HG03460 (cell line): ENCODE data around the gene SRRM4.

ENCODE experiments used
- ATAC-seq: cut with Tn5 transposase; IDR thresholded peaks from one replicate; pipeline ENCODE4 v1.9.1; 2021; ENCODE audit not compliant: unreplicated experiment

The SRRM4 gene, protein sequence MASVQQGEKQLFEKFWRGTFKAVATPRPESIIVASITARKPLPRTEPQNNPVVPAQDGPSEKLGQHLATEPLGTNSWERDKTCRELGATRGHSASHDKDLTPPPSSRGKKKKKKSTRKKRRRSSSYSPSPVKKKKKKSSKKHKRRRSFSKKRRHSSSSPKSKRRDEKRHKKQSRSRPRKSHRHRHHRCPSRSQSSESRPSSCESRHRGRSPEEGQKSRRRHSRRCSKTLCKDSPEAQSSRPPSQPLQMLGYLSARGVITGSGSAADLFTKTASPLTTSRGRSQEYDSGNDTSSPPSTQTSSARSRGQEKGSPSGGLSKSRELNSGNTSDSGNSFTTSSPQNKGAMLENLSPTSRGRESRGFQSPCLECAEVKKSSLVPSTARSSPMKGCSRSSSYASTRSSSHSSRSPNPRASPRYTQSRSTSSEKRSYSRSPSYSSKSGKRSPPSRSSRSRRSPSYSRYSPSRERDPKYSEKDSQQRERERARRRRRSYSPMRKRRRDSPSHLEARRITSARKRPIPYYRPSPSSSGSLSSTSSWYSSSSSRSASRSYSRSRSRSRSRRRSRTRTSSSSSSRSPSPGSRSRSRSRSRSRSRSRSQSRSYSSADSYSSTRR

DNA sequence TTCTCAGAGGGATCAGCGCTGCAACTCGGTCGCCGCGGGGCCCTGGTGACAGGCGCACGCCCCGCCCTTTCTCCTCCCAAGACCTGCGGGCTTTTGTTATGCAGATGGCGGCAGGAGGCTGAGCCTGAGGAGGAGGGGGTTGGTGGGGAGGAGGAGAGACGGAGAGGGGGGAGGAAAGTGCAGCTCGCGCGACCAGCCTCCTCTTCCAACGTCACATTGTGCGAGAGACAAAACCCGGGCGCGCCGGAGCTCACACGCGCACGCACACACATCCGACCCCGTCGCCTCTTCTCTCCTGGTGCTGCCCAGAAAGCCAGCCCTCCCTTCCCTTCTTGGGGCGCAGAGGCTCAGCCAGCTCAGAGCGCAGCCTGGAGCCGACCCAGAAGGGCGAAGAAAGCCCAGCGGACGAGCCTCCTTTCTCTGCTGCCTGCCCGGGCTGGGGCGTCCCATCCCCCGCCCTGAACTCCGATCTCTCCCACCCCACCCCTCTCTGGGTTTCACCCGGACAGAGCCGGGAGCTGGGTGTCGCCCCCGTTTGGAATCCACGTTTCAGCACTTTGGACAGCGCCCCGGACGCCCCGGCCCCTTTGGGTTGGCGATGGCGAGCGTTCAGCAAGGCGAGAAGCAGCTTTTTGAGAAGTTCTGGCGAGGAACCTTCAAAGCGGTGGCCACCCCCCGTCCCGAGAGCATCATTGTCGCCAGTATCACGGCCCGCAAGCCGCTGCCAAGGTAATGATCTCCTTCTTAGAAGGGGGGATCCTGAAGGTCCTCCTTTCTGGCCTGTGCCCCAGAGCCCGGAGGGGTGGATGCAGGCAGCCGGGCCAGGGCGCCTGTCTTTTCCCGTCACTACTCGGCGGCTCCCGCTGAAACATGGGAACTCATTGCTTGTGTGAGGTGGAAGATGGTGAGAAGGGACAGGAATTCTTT is at the start of gene SRRM4:
Gene SRRM4, plus strand, starts transcription at position 257 of the 927 bp plus-strand sequence. Its CDS starts 342 bp downstream, at position 599.
- ATAC-seq: no peak

DNA sequence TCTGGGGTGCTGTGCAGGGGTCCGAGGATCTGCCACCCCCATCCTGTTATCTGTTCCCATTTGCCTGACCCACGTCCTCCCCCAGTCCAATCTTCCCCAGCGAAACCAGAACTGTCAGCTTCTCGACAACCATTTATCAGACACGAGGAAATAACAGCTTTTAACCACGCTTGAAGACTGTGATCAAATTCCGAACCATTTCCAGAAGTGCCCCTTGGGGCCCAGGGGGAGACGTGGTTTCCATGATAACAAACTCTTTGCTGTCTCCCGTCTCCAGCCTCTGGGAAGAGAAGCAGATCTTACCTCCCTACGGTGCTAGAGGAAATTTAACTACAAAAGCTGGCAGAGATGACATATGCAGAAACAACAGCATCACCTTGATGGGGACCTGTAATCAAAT is 35.1 kb upstream of the SRRM4 start:
- no peak for ATAC-seq

DNA sequence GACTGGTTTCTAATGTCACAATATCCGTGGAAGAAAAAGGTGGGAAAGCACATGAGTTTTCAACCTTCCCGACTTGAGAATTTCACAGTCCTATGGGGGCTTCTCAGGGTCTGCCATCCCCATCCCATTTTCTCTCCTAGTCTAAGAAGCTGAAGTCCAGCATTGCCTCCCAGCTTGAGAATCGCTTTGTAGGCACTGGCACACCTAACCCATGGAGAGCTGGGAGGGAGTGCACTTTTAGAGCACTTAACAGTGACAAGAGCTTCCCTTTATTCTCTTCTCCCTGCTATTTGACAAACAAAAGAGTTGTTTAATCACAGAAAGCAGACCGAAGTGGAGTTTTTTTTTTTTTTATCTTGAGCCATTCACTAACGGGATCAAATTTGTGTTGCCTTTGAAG is 22.8 kb upstream of the SRRM4 start:
- no peak for ATAC-seq

DNA sequence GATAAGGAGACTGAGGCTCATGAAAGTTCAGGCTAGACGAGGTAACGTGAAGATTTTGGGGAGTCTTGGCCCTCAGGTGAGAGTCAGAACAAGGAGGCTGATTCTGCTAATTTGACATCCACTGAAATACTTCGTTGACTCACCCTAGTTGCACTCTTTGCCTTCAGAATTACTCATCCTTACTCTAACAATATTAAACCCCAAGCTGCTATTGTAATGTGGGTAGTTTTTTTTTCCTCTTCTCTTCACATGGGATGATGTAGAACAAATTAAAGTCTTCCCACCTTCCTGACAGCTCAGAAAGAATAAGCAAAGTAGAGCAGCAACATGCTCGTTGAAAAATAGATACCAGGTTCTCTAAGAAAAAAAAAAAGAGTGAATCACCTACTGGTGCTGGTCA is 22.0 kb upstream of the SRRM4 start:
- ATAC-seq: no peak

DNA sequence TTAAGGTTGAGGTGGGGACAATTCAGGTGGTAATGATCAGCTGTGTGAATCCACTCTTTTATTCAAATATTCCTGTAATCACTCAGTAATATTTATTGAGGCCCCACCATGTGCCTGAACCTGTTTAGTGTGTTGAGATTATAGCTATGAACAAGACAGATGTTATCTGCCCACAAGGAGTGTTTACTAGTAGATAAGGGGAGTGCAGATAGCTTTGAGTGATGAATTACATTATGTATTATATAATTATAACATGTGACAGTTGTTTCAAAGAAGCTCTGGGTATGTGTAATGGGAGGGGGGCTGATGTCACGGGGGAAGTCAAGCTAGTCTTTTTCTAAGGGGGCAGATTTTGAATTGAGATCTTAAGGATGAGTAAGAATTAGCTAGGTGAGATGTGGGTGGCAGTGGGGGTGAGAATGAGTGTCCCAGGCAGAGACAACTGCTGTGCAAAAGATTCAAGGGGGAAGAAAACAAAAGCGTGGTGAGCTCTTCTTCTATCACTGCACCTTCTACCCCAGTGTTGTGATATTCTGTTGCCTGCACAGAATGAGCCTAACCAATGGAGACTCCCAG is 21.3 kb upstream of the SRRM4 start:
- ATAC-seq: no peak

DNA sequence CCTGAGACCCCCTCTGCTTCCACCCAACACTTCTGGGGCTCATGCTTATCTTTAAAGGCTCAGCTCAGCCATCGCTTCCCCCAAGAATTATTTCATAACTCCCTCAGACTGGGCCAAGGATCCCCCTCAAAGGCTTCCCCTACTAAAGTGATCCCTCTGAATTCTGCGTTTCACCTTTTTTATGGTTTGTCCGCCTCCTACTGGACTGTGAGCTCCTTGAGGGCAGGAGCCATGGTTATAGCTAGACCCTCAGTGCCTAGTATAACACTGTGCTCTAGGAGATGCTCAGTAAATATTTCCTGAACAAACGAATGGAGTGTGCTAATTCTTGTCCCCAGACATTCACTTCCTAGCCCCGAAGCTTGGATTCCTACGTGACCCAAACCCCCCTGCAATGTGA is 20.5 kb upstream of the SRRM4 start:
- ATAC-seq: no peak

DNA sequence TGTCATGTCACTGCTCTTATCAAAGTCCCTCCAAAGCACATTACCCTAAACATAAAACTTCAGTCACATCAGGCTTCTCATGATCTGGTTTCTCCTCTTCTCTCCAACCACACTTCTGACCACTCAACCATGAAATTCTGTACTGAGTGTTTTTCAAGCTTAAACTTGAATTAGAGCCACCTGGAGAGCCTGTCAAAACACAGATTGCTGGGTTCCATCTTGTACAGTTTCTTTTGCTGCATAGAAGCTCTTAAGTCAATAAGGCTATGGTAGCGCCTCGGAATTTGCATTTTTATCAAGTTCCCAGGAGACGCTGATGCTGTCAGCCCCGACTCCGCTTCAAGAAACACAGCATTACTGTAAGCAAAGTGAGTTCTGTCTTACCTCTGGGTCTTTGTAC is 16.4 kb upstream of the SRRM4 start:
- ATAC-seq: no peak

DNA sequence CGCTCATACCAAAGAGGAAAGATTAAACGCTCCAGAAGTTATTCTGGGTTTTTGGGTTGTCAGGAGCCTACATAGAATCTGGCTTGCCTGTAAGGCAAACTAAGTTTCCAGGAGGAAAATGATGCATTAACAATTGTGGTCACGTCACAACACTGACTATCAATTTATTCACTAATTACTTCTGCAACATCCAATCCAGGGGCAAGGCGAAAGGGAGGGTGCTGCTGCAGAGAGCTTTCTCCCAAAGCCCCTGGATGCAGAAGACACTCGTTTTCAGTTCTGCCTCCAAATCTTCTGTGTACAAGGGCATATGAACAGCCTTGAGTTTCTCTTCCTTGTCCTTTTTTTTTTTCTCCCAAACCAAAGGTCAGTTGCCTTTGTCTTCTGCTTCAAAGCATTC is 10.5 kb upstream of the SRRM4 start:
- no peak for ATAC-seq

DNA sequence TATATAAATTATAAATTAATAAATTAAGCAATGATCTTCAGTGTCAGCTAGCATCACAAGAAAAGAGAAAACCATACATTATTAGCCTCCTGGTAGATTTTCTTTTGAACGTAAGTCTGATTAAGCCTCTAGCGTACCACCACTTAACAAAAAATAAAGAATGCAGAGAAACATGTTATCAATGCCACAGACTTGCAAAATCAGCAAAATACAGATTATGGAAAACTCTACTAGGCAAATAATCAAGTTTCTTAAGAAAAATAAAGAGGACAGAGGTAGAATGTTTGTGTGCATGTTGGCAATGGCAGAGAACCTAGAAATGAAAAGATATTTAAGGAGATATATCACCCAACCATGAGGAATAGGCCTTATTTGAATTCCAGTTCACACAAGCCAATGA is 8.4 kb upstream of the SRRM4 start:
- no peak for ATAC-seq

DNA sequence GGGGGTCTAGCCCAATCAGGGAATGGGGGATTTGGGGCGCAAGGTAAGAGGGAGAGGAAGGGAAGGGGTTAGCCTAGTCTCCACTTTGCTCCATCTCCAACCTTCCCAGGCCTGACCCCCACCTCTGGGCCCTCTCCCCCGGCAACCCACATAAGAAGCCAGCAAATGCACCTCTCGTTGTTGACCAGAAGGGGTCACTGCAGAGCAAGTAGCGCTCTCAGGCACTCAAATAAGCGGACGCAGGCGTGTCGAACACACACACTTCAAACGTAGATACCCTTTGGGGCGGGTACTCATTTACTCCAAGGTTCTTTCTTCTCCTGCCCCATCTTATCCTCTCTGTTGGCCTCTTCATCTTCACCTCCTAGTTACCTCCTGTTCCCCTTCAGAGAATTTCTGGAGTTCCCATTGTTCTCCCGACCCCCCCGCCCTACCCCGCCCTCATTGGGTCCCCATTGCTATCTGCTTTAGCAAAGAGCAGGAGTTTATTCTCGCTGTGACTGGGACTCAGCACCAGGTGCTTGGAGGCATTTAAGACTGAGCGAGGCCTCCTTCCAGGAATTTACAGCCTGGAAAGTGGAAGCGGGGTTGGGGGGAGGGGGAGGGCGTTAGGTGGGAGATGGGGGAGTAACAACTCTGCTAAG is 1.5 kb upstream of the SRRM4 start:
- peak; percentile 54 for ATAC-seq

DNA sequence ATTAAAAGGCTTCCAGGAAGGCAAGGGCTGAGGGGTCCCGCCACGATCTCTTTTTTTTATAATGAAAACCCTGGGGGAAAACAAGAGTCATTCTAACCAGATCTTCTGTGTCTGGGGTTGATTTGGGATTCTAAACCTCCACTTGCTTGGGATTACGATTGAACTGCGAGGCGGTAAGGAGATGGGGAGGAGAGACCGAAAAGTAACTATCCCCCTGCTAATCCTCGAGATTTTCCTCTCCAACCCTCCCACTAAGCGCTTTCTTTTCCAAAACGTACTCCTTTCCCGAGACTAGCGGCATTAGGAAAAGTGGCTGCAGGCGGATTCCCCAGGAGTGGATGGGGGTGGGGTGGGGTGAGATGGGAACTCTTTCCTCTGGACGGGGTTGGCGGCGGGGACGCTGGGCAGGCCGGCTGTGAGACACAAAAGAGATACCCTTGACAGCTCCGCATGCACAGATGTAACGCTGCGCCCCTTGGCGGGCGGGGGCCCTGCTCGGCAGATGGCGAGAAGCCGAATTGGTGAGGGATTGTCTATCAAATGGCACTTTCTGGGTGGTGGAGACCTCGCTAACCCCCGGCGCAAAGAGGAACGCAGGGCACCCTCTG is 830 bp upstream of the SRRM4 start:
- ATAC-seq: no peak

DNA sequence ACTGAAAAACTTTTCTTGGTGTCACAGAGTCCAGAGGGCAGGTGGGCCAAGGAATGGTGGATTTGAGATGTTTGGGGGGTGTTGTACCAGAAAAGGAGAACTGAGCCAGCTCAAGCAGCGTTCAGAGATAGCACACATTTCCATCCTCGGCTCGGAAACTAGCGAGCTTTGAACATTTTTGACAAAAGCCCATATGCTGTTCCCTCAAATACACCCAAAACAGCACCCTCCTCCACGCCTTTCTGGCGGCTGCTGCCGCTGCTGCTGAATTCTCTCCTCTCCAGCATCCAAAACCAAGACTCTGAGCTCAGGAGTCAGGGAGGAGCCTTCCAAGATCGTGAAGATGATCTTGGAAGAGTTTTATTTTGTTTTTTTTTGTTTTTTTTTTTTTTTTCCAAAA is 961 bp downstream of the SRRM4 start:
- ATAC-seq: no peak

DNA sequence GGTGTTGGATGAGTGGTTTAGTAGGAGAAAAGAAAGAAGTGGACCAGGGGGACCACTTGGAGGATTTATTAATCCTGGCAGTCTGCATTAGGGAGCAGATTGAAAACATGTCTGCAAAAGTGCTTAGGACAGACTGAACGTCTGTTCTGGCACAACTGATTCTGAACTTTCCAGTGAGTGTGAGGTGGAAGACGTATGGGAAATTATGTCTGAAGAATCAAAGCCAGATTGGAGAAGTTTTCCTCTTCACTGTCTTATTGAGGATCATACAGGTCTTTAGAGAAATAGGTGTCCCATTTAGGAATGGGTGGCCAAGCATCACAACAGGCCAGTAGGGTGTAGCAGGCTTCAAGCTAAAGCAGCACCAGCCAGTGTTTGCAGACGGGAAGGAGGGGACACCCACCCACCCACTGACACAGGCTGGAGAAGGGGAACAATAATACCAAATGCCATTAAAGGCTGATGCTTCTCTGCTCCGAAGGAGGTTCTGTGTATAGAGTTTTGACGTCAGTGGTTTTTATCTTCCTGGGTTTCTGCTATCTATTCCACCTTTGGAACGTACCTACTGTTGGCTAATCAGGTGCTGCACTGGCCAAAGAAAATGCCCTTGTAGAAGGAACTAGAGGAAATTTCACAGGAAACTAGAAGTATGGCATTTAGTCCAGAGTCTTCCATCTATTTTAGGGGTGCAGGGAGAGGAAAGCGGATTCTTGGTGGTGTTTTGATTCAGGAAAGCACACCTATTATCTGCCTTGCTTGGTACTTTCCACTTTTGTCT is 1.8 kb downstream of the SRRM4 start:
- no peak for ATAC-seq

DNA sequence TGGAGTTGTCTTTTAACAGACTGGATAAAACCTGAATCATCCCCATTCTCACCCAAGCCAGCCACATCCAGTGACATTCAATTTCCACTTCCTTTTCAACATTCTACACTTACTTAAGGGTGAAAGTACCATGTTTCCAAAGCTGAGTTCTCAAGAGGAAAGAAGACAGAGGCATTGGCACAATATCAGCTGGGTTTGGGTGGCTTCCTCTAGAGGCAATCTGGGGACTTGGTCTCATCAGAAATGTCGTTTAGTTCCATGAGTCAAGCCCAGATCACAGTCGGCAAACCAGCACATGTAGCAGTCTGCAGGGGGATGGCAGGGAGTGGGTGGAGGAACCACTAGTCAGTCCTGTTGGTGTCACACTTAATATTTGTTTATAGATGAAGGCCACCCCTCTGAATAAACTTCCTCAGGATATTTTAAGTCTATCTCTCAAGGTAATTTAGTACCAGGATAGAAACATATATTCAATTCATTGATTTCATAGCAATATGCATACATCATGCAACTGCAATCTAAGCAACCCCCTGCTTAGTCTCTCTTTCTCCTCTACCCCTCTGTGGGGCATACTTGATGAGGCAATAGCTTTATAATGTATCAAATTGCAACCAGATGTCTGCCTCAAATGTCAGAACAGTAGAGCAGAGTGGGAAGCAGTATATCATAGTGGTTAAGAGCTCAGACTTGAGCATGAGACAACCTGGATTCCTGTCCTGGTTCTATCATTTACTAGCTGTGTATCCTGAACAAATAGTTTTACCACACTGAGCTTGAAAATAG is 3.0 kb downstream of the SRRM4 start:
- ATAC-seq: no peak

DNA sequence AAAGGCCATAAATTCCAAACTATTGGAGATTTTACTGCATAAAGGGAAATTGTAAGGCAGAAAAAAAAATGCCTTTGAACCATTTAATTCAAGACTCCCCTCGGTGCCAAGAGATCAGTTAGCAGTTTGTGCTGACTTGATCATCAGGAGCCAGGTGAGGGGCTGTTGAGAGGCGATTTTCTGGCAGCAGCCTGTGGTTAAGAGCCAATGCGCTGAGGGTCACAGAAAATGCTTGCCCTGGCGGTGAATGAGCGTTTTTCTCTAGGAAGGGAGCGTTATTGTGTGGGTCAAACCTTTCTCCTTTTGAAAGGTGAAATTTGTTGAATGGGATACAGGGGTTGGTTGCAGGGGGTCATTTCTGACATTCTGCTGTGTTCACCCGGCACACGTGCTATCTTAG is 4.7 kb downstream of the SRRM4 start:
- ATAC-seq: no peak

DNA sequence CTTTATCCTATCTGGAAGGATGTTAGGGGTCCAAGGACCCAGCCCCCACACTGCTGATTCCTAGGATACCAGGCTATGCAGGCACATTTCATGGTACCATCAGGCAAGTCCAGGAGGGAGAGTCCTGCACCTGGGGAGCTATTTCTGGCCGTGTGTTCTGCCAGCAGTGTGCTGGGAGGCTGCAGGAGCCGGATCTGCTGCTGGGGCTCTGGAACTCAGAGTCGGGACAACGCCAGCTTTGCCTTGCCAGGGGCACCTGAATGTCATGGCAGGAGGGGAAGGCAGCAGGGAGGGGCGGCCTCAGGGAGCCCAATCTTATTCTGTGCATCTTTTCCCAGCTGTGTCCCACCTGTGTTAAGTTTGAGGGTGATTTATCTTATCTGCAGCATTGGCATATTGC is 17.8 kb downstream of the SRRM4 start:
- ATAC-seq: no peak

DNA sequence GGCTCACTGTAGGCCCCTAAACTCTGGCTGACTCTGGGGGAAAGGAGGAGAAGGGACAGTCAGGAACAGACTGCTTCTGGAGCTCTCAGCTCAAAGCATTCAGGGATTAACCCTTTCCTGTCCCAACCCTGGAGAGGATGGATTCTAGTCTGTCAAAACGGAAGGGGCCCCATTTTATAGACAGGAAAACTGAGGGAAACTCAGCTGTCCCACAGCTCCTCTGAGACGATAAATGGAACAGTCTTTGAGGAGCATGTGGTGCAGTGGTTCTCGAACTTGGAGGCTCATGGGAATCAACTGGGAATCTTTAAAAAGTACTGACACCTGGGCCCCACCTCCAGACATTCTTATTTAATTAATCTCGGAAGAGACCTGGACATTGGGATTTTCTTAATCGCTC is 23.7 kb downstream of the SRRM4 start:
- ATAC-seq: no peak

DNA sequence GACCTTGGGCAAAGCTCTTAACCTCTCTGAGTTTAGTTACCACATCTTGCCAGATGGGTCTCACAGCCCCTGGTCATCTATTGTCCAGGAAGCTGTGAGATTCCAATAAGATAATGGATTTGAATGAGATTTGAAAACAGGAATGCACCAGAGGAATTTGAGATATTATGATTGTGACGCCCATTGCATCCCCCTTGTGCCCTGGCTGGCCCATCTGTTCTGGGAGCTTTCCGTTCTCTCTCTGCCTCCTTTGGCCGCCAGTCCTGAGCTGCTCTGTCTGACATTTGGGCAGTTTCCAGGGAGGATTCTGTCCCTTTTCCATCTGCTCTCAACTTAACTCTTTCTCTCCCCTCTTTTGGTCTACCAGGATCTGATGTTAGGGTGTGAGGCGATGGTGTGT is 24.6 kb downstream of the SRRM4 start:
- no peak for ATAC-seq

DNA sequence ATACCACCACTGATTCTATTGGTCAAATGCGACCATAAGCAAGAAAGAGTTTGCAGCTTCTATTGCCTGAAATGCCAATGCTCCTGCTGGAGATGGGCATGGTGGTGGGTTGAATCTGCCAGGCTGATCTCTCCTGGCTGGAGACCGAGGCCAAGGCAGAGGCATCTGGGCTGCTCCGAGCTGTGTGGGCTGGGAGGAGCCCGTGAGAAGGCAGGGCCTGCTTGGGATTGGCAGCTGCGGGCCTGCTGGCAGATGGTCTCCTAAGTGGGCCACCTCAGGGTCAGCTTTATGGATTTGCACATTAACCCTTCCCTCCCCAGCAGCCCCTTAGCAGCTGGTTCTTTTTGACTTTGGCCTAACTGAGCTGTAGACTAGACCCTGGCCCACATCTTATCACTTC is 25.4 kb downstream of the SRRM4 start:
- ATAC-seq: no peak
